HG02623 (cell line): ENCODE measurements around the gene PPM1H.
"Not testable (repeated sequence)": the region's sequence is repeated elsewhere in the genome, so short reads cannot be mapped to it uniquely, and the experiment has no call there.

ENCODE experiments used
- ATAC-seq: cut with Tn5 transposase; IDR thresholded peaks from one replicate; pipeline ENCODE4 v1.9.1; 2021; ENCODE audit warnings: moderate library complexity; ENCODE audit not compliant: unreplicated experiment

PPM1H gene

GRCh38 chr12:62910549-62911169 is 24.3 kb downstream of the PPM1H start:
- no peak for ATAC-seq

- ATAC-seq, result no peak
These were observed 25.6 kb downstream of the PPM1H start for GRCh38 chr12:62909340-62909739.

GRCh38 chr12:62908674-62909073 is 26.3 kb downstream of the PPM1H start:
- ATAC-seq, result no peak

GRCh38 chr12:62907561-62907960 is 27.4 kb downstream of the PPM1H start:
- no peak for ATAC-seq

GRCh38 chr12:62907078-62907477 is 27.9 kb downstream of the PPM1H start:
- ATAC-seq, result no peak

GRCh38 chr12:62903151-62903550 is 31.8 kb downstream of the PPM1H start:
- ATAC-seq, result no peak

GRCh38 chr12:62900686-62901272 is 34.2 kb downstream of the PPM1H start:
- ATAC-seq, result no peak

- ATAC-seq, result no peak
These were observed 35.2 kb downstream of the PPM1H start for GRCh38 chr12:62899568-62900390.

- ATAC-seq, result no peak
These were observed 36.4 kb downstream of the PPM1H start for GRCh38 chr12:62898526-62898925.

- no peak for ATAC-seq
These were observed 39.5 kb downstream of the PPM1H start for GRCh38 chr12:62895351-62895877.

GRCh38 chr12:62893276-62893675 is 41.7 kb downstream of the PPM1H start:
- no peak for ATAC-seq

GRCh38 chr12:62891805-62892549 is 43.0 kb downstream of the PPM1H start:
- ATAC-seq, result no peak

GRCh38 chr12:62888454-62889110 is 46.4 kb downstream of the PPM1H start:
- ATAC-seq, result no peak

GRCh38 chr12:62886796-62887195 is 48.2 kb downstream of the PPM1H start:
- ATAC-seq, result no peak

GRCh38 chr12:62885242-62885641 is 49.7 kb downstream of the PPM1H start:
- no peak for ATAC-seq

- ATAC-seq, result not testable (repeated sequence)
These were observed 50.1 kb downstream of the PPM1H start for GRCh38 chr12:62884832-62885231.

- no peak for ATAC-seq
These were observed 52.3 kb downstream of the PPM1H start for GRCh38 chr12:62882696-62883095.

GRCh38 chr12:62882140-62882539 is 52.8 kb downstream of the PPM1H start:
- ATAC-seq, result no peak

GRCh38 chr12:62879691-62880090 is 55.3 kb downstream of the PPM1H start:
- no peak for ATAC-seq

GRCh38 chr12:62879228-62879627 is 55.7 kb downstream of the PPM1H start:
- ATAC-seq, result not testable (repeated sequence)

GRCh38 chr12:62878211-62878610 is 56.7 kb downstream of the PPM1H start:
- no peak for ATAC-seq
